OCI-LY1 (cell line): ENCODE measurements around the gene CSGALNACT2.

Experiments
- H2AFZ ChIP-seq: fragments of 200-600 bp; sonication (generic), shearing (Covaris generic); 2 replicates; pipeline ENCODE4 v1.6.0; 2014; ENCODE audit warnings: antibody characterized with exemption, mild to moderate bottlenecking, low read length
- H3F3A ChIP-seq: fragments of 200-600 bp; sonication (generic), shearing (Covaris generic); 2 replicates; pipeline ENCODE4 v1.6.0; 2014; ENCODE audit warnings: mild to moderate bottlenecking, antibody characterized with exemption, low read length, moderate library complexity; ENCODE audit not compliant: insufficient read depth
- H3K27ac ChIP-seq: fragments of 200-600 bp; sonication (generic); 2 replicates; pipeline ENCODE4 v1.5.1; 2014; ENCODE audit warnings: low read length, mixed run types, mild to moderate bottlenecking, low read depth; ENCODE audit not compliant: poor library complexity, severe bottlenecking
- H3K27me3 ChIP-seq: fragments of 200-600 bp; sonication (generic); 2 replicates; pipeline ENCODE4 v1.6.0; 2014; ENCODE audit warnings: antibody characterized with exemption, mild to moderate bottlenecking, low read length, moderate library complexity; ENCODE audit not compliant: insufficient read depth
- H3K36me3 ChIP-seq: fragments of 200-600 bp; sonication (generic); 2 replicates; pipeline ENCODE4 v1.6.1; 2014; ENCODE audit warnings: mild to moderate bottlenecking, antibody characterized with exemption, low read length, moderate library complexity, mixed read lengths; ENCODE audit not compliant: insufficient read depth
- H3K4me1 ChIP-seq: fragments of 200-600 bp; sonication (generic); 2 replicates; pipeline ENCODE4 v1.5.1; 2014; ENCODE audit warnings: mild to moderate bottlenecking, low read length, moderate library complexity; ENCODE audit not compliant: insufficient read depth, severe bottlenecking
- H3K4me2 ChIP-seq: fragments of 200-600 bp; sonication (generic), shearing (Covaris generic); 2 replicates; pipeline ENCODE4 v1.6.1; 2014; ENCODE audit warnings: low read length
- H3K4me3 ChIP-seq: fragments of 200-600 bp; sonication (generic); 2 replicates; pipeline ENCODE4 v1.5.1; 2014; ENCODE audit warnings: low read length, low read depth, mild to moderate bottlenecking, mixed read lengths; ENCODE audit not compliant: poor library complexity, severe bottlenecking
- H3K79me2 ChIP-seq: fragments of 200-600 bp; shearing (Covaris generic); 2 replicates; pipeline ENCODE4 v1.6.1; 2016; ENCODE audit warnings: mixed run types, low read length, mixed read lengths; ENCODE audit not compliant: insufficient read depth
- H3K9ac ChIP-seq: fragments of 200-600 bp; sonication (generic), shearing (Covaris generic); 2 replicates; pipeline ENCODE4 v1.6.1; 2014; ENCODE audit warnings: mild to moderate bottlenecking, low read length, mixed read lengths
- H3K9me2 ChIP-seq: fragments of 200-600 bp; sonication (generic), shearing (Covaris generic); 2 replicates; pipeline ENCODE4 v1.6.1; 2014; ENCODE audit warnings: low read depth, mild to moderate bottlenecking, low read length, mixed read lengths
- H3K9me3 ChIP-seq: fragments of 200-600 bp; shearing (Covaris generic); 2 replicates; pipeline ENCODE4 v1.6.1; 2014; ENCODE audit warnings: low read length, mixed read lengths
- H4K20me1 ChIP-seq: fragments of 200-600 bp; sonication (generic), shearing (Covaris generic); 2 replicates; pipeline ENCODE4 v1.6.0; 2016; ENCODE audit warnings: mild to moderate bottlenecking, low read length; ENCODE audit not compliant: insufficient read depth
- CTCF ChIP-seq: fragments of 200-600 bp; sonication (generic), shearing (Covaris generic); IDR thresholded peaks from 2 replicates; pipeline ENCODE4 v1.5.1; 2017; ENCODE audit warnings: mild to moderate bottlenecking, antibody characterized with exemption, low read length, moderate library complexity, mixed read lengths
- EZH2 ChIP-seq: fragments of 200-600 bp; sonication (generic), shearing (Covaris generic); IDR thresholded peaks from 2 replicates; pipeline ENCODE4 v1.8.0; 2017; ENCODE audit warnings: borderline replicate concordance, mixed run types, mild to moderate bottlenecking, antibody characterized with exemption, low read length, moderate library complexity, mixed read lengths

The CSGALNACT2 gene

GRCh38 chr10:43124574-43125273 is 13.5 kb upstream of the CSGALNACT2 start:
- Histone ChIP-seq H3F3A (no peaks in the 10 kb centered on the region), H2AFZ (no peak overlapping the region), H3K9ac (no peak overlapping the region), H3K4me1 (no peaks in the 10 kb centered on the region), H3K9me3 (no peaks in the 10 kb centered on the region), H3K36me3 (no peaks in the 10 kb centered on the region), H3K9me2 (no peaks in the 10 kb centered on the region), H3K27ac (no peak overlapping the region), H3K4me3 (no peak overlapping the region), H3K27me3 (no peaks in the 10 kb centered on the region), H3K4me2 (no peak overlapping the region), H4K20me1 (no peaks in the 10 kb centered on the region), H3K79me2 (no peaks in the 10 kb centered on the region)
- TF ChIP-seq CTCF (no peak), EZH2 (no peak)

- Histone ChIP-seq H2AFZ (no peak overlapping the region), H3K27ac (no peak overlapping the region), H3K4me1 (no peaks in the 10 kb centered on the region)
These were observed 12.9 kb upstream of the CSGALNACT2 start for GRCh38 chr10:43125274-43125845.

GRCh38 chr10:43125881-43126731 is 12.1 kb upstream of the CSGALNACT2 start:
- Histone ChIP-seq H3K4me1 (no peaks in the 10 kb centered on the region), H3K4me2 (no peak overlapping the region)

More at GRCh38 chr10:43125274-43125845, 12.9 kb upstream of the CSGALNACT2 start:
- Histone ChIP-seq H3K9me2 (no peaks in the 10 kb centered on the region), H3K9me3 (no peaks in the 10 kb centered on the region), H3K36me3 (no peaks in the 10 kb centered on the region), H3K4me3 (no peak overlapping the region), H3F3A (no peaks in the 10 kb centered on the region), H4K20me1 (no peaks in the 10 kb centered on the region), H3K27me3 (no peaks in the 10 kb centered on the region), H3K9ac (no peak overlapping the region), H3K79me2 (no peaks in the 10 kb centered on the region), H3K4me2 (no peak overlapping the region)
- TF ChIP-seq CTCF (no peak), EZH2 (no peak)

More at GRCh38 chr10:43125881-43126731, 12.1 kb upstream of the CSGALNACT2 start:
- Histone ChIP-seq H3K9ac (no peak overlapping the region), H4K20me1 (no peaks in the 10 kb centered on the region), H3K4me3 (no peak overlapping the region), H3F3A (no peaks in the 10 kb centered on the region), H3K9me2 (no peaks in the 10 kb centered on the region), H3K36me3 (no peaks in the 10 kb centered on the region), H2AFZ (no peak overlapping the region), H3K27me3 (no peaks in the 10 kb centered on the region; the same call in 1 of the 2 replicates), H3K79me2 (no peaks in the 10 kb centered on the region), H3K27ac (no peak overlapping the region), H3K9me3 (no peaks in the 10 kb centered on the region)
- TF ChIP-seq EZH2: no peak
- no peak for TF ChIP-seq CTCF
